Measurements from ENCODE around the gene DAB1.

DNA sequence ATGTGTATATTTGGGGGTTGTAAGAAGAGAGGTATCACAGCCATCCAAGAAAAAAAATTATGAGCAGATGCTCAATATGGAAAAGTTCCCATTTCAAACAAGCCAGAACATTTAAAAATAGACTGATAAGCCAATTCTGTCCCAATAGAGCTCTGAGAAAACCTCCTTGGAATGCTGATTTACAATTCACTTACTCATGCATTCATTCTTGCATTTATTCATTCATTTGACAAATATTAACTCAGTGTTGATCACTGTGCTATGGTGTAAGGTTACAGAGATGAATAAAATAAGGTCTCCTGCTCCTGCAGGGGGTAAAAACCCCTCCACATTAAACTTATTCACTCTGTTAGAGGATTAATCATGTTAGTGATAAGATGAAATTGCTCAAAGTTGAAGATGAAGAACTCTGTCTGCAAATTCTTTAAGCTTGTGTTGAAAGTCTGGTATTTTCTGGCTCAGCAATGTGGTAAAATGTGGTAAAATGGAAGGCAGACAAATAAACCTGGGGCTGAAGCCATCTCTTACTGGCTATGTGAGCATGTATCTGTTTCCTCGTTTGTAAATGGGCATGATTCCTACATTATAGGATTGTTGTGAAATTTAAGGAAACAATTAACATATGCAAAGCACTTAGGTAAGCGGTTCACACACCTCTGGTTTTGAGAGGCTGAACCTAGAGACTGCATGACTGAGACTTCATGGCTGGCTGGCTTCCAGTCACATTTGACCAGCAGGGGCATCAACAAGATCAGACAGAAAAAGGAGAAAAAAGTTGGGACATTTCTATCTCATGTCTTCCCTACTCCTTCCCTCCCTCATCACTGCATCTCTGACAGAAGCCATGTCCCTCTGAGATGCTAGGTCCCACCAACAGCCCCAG, 45.0 kb upstream of the DAB1 start:
- TF ChIP-seq, protein P1, sequence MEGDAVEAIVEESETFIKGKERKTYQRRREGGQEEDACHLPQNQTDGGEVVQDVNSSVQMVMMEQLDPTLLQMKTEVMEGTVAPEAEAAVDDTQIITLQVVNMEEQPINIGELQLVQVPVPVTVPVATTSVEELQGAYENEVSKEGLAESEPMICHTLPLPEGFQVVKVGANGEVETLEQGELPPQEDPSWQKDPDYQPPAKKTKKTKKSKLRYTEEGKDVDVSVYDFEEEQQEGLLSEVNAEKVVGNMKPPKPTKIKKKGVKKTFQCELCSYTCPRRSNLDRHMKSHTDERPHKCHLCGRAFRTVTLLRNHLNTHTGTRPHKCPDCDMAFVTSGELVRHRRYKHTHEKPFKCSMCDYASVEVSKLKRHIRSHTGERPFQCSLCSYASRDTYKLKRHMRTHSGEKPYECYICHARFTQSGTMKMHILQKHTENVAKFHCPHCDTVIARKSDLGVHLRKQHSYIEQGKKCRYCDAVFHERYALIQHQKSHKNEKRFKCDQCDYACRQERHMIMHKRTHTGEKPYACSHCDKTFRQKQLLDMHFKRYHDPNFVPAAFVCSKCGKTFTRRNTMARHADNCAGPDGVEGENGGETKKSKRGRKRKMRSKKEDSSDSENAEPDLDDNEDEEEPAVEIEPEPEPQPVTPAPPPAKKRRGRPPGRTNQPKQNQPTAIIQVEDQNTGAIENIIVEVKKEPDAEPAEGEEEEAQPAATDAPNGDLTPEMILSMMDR (IDR thresholded peaks at IDR 0.05; ENCODE audit: insufficient read depth, low read length), result no peak
- no peak for TF ChIP-seq GABPA (IDR thresholded peaks at IDR 0.05; ENCODE audit: low read depth)

Data from HL-60 (cell line).